NCI-H1092 (cell line): ENCODE data around the gene RAB15.

ENCODE experiments used
- DNase-seq: peaks from one replicate; lab custom pipeline; 2025; lab: John Stamatoyannopoulos, UW

Gene RAB15

DNA sequence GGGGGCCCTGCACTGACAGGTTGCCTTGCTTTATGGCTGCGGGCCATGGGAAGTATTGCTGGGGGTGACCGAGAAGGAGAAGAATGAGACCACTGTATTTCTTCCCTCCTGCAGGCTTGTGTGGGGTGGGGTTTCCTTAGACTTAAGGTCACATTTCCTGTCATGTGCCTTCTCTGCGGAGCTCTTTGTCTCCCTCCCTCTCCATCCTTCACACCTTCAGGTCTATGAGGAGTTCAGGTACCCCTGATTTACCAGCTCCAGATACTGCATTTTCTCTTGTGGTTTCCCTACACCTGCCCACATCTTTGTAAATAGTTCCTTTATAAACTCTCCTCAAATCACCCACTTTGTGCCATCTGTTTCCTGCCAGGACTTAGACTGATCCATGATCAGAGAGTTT is 18.2 kb upstream of the RAB15 start:
- no peak for DNase-seq

DNA sequence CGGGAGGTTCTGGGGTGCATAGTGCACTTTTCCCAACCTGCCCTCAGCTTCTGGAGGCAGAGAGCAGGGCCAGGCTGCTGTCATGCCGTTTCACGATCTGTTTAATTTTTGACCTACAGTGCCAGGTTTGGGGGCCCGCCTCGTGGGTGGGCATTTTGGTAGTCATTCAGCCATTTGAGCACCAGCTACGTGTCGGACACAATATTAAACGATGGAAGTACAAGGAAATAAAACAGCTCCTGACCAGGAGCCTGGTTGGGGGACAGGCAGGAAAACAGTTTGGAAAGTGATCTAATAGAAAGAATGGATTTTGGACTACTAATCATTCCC is 15.3 kb upstream of the RAB15 start:
- DNase-seq, result no peak

DNA sequence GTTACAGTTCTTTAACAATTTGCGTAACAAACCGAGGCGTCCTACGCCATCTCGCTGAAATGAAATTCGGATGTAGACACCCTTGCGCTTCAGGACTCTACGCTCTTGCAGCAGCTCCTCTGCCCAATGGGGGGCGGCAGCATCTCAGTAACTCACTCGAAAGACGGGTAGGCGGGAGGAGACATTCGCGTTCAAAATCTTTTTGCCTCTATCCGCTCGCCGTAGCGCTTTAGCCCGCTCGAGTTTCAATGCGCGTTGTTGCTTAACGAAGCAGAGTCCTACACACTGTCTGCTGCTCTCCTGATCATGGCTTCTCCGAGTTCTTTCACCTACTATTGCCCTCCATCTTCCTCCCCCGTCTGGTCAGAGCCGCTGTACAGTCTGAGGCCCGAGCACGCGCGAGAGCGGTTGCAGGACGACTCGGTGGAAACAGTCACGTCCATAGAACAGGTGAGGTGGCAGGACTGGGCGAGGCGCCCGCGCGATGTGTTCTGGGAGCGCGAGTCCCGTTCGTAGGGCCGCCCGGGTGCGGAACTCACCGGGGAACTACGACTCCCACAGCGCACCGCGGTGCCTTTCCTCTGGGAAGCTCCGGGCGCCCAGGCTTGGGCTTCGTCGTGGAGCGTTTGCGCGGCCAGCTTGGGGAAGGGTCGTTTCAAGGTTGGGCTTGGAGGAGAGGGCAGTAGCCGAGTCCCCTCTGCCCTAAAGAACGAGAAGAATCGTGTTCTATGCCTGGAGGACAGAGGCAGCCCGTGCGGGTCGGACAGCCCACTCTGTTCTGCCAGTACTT is 14.7 kb upstream of the RAB15 start, which contains the start of gene FNTB:
Gene FNTB (plus strand): TSS at position 248 of the 790 bp plus-strand sequence. CDS start 59 bp downstream, at position 307.
- DNase-seq, result peak; percentile 96

DNA sequence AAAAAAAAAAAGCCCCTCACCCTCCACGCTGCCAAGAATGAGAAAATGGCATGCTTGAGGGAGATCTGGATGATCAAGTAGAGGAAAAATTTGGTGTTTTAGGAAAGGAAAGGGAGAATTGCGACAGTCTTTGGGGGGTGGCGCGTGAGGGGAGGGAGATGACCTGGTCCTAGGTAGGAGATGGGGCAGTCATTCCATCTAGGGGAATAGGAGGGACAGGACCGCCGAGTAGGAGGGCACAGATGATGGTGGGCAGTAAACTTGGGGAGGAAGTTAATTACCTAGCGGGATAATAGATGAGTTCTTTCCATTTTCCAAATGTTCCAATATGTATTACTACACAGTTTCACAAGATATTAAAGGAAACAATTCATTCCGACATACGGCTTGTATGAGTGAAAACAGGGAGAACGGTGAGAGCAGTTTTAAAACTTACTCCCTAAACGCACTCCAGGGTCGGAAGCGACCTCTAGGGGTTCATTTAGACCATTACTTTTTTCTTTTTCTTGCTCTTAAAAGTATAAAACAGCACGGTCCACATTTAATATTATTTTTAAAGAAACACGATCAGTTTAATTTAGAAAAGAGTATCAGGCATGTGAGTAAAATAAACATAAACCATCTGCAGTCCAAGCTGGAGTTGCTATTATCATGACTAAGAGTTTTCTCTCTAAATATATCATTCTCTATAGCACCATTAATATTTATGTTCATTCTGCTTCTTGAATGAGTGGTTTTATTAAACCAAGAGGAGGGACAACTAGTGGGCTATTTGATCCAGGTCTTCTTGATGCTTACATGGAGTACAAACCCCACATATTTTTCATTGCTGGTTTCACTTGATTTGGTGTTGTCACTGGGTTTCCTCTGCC is 11.5 kb upstream of the RAB15 start:
- no peak for DNase-seq

DNA sequence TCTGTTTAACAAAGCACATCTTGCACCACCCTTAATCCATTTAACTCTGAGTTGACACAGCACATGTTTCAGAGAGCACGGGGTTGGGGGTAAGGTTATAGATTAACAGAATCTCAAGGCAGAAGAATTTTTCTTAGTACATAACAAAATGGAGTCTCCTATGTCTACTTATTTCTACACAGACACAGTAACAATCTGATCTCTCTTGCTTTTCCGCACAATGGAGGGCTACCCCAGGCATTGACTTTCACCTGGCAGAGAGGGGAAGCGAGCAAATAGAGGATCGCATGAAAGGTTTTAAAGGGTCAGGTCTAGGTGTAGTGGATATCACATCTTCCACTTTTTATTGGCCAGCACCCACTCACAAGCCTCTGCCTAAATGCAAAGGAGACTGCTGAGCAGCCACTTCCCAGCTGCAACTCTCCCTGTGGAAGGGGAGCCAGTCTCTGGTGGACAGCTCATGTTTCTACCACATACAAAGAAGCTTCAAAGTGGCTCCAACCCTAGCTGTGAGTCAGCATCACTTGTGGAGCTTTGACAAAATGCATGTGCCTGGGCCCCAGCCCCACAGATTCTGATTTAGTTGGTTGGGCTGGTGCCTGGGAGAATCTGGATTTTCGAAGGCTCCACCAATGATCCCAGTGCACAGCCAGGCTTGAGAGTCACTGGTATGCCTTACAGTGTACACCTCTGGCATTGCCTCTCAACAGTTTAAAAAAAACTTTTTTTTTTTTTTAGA is 7.4 kb upstream of the RAB15 start:
- DNase-seq, result no peak

DNA sequence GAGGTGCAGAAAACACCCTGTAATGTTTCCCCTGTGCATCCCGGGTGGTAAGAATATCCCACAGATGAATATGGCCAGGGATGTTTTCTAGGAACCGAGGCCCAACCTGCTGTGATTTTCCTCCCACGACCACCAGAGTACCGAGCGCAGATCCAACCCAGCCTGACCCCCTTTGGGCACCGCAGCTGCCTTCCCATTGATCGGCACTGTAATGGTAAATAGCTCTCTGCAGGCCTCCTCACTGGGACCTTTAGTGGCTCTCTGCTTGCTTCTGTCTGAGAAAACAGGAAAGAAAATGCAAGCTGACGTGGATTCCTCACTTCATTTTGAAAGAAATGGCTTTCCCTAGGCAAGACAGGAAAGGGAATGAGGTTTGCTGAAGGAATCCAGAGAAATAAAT is 2.4 kb upstream of the RAB15 start:
- no peak for DNase-seq

DNA sequence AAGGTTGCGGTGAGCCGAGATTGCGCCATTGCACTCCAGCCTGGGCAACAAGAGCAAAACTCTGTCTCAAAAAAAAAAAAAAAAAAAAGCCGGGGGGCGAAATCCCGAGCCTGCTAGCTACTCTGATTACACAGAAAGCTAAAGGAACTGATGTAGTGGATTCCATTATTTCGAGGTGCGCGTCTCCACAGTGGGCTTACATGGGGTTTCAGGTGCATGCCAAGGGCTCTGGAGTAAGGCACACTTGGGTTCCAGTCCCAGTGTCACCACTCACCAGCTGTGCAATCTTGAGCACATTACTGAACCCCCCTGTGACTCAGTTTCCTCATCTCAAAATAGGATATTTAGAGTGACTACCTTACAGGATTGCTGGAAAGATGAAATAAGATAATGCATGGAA is 1.7 kb upstream of the RAB15 start:
- DNase-seq, result no peak

DNA sequence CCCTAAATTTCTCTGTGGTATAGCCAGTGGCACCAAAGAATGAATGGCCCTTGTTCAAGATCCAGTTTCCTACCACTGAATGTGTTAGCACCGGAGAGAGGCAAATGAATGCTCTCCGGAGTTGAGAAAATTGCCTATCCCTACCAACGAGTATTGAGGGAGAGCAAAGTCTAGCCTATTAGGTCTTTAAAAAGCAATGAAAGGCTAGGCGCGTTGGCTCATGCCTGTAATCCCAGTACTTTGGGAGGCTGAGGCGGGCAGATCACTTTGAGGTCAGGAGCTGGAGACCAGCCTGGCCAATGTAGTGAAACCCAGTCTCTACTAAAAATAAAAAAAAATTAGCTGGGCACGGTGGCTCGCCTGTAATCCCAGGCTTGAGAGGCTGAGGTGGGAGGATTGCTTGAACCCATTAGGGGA is 898 bp upstream of the RAB15 start:
- DNase-seq, result no peak

DNA sequence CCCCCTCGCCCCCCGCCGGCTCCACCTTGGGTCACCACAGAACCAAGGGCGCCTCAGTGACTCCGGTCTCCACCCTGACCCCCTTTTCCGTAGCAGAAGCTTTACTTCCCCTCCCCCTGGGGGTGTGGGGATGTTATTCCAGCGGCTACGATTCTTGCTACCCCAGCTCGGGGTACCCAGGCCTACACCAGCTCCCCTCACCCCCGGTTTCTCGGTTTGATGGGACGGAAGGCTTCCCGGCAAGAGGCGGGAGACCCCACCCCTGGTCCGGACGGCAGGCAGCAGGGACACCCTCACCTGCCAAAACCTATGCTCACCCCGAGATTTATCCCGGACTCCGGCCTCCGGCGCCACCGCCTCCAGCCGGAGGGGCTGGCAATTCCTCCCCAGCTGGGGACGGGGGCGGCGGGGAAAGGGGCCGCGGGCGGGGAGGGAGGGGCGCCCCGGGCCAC is 619 bp downstream of the RAB15 start:
- DNase-seq, result no peak

DNA sequence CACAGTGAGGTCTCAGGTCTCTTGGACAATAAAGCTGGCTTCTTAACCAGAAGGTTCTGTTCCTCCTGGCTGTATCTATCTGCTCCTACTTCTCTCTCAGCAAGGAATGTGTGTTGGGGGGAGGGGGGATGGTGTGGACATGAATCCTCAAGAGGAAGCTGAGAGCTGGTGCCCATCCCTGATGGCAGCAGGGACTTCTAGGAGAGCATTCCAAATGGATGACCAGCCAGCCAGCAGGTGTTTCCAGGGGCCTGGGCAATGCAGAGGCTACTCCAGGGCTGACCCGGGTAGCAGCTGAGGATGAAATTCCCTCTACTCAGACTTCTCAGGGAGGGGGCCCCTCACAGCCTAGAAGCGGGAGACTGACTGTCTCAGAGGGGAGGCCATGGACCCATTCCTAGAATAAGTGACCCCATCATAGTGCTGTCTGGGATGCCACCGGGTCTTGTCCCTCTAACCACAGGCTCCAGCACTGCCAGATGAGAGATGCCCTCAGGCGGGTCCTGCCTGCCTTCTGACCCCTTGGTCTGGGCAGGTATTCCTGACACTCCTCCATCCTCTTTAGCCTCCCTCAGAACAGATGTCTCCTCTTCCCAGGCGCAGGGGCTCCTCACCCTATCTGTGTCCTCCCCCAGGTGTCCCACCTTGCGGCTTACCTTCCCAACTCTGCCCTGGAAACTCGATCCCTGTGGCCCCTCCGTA is 1.2 kb downstream of the RAB15 start:
- no peak for DNase-seq

DNA sequence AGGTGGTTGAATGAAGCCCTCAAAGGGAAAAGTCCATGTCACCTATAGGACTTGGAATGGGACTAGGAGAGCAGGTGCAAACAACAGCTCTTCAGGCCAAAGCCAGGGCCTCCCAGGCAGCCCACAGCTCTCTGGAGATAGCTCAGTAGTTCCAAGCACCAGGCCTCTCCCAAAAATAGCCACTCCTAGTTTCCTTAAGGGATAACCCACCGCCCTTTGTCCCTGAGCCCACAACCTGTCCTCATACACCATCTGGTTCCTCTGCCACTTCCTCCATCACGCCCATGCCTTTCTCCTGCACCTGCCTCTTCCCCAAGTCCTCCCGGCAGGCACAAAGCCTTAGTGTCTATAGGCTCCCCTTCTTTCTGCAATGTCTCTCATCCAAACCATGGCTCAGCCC is 2.1 kb downstream of the RAB15 start:
- DNase-seq, result no peak

DNA sequence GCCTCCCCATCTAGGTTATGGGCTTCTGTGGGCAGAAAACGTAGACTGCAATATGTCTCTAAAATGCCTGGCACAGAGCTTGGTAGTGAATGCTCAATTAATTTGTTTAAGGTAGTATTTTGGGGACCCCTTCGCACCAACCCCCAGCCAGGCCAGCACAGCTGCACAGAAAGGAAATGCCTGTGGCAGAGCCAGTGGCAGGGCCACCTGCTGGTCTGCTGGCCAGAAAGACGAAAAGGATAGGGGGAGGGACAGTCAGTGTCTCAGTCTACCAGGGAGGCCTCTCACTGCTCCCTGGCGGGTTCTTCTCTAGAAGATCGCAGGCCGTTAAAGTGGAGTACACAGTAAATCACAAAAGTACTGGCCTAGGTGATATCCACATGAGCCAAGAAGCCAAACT is 3.5 kb downstream of the RAB15 start:
- DNase-seq, result no peak

DNA sequence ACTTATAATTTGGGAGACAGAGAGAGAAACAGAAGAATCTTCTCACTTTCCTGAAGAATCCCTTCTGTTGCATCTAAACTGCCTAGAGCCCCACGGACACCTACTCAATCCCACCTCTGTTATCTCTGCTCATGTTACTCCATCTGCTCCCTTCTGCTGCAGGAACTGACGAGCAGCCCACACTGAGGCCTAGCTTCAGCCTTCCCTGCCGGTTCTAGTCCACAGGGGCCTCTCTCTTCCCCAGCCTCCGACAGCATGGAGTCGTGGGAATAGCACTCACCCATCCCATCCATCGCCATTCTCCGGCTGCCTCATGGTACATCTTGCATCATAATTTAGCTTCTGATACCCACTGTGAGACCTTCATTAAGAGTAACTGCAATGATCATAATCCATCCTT is 4.0 kb downstream of the RAB15 start:
- DNase-seq, result no peak

DNA sequence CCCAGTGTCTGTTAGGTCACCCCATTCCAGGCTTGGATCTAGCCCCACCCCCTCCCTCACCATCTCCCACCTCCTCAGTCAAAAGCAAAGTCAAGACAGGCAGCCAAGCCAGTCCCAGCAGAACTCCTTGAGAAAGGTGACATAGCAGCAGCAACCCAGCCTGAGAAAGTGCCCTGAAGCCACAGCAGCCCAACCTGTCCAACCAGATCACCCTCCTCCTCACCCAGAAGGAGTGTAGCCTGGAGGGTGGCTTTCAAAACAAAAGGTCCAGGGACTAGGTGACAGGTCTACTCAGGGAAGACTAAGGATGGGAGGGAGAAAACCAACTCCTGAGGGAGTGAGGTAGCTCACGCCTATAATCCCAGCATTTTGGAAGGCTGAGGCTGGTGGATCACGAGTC is 5.2 kb downstream of the RAB15 start:
- DNase-seq, result no peak

DNA sequence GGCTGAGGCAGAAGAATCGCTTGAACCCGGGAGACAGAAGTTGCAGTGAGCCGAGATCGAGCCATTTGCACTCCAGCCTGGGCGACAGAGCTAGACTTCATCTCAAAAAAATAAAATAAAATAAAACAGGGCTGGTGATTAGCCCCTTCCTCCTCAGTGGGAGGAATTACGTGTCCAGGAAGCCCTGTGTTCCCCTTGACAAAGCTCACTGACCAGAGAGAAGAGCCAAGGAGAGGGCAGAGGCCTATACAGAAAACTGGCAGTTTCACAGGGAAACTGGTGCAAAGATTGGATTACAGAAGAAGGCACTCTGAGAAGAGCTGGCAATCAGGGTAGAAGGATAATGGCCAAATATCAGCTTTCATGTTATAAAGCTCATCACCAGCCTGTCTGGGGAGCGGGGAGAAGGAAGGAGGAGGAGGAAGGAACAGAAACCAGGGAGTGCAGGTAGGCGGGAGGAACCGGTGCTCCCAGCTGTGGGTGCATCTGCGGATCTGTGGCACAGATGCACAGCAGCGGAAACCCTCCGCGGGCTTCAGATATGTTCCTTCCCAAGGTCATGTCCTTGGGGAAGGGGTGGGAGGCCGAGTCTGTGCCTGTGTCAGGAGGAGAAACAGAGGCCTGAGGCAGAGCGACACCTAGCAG is 6.7 kb downstream of the RAB15 start:
- no peak for DNase-seq

DNA sequence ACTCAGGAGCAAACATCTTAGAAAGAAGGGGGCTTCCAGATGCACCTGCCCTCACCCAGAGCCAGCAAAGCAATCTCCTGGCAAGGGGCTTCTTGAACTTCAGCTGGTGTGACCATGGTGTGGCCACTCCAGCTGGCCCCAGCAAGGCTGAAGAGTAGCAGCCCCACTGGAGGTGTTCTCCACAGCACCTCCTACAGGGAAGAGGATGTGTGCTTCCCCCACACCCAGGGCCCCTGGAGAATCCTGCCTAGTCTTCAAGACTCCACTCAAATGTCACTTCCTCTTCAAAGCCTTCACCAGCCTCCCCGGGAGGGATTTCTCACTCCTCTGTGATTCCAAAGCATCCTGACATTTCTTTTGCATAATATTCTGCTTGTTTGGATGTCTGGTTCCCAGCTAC is 8.5 kb downstream of the RAB15 start:
- no peak for DNase-seq

DNA sequence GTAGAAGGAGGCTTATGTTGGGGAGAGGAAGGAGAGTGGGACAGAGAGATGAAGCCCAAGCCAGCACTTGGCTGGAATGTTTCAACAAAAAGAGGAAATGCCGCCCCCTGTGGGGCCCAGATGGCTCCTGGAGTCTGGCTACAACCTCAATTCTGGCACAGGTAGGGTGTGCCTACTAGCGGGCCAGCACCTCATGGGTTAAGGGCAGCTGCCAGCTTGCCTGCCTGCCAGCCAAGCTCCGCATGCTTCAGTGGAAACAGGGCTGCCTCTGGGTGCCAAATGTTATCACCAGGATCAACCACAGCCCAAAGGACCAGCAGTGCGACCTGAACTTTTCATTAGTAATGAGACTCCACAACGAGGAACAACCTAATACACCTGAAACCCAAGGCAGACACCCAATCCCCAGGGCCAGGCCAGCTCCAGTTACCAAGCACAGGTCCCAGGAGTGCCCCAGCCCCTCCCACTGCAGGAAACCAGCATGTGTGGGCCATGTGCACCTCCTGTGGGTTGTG is 11.3 kb downstream of the RAB15 start:
- DNase-seq, result no peak

DNA sequence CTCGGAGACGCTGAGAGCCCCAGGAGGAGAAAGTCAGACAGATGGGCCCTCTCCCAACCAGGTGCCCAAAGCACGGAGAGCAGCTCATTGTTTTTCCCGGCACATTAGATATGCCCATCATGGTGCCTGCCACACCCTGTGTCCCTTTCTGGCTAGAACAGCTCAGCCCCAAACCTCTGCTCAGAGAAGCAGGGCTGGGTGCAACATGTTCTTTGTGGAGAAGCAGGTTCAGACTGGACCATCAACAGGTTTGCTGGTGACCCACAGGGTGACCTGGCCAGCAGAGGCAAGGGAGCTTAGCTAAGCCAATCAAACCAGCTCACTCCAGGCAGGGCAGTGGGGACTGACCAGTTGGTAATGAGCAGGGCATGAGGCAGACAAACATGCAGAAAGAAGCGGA is 13.4 kb downstream of the RAB15 start:
- DNase-seq, result no peak

DNA sequence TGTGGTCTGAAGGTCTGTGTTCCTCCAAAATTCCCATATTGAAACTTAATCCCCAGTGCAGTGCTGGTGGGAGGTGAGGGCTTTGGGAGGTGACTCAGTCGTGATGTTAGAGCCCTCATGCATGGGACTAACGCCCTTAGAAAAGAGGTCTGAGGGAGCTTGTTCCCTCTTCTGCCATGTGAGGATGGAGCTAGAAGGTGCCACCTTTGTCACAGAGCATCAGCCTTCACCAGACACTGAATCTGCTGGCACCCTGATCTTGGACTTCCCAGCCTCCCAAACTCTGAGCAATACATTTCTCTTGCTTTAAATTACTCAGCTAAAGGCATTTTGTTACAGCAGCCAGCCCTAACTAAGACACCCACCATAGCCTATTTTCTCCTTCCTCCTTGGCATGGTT is 13.9 kb downstream of the RAB15 start:
- no peak for DNase-seq

DNA sequence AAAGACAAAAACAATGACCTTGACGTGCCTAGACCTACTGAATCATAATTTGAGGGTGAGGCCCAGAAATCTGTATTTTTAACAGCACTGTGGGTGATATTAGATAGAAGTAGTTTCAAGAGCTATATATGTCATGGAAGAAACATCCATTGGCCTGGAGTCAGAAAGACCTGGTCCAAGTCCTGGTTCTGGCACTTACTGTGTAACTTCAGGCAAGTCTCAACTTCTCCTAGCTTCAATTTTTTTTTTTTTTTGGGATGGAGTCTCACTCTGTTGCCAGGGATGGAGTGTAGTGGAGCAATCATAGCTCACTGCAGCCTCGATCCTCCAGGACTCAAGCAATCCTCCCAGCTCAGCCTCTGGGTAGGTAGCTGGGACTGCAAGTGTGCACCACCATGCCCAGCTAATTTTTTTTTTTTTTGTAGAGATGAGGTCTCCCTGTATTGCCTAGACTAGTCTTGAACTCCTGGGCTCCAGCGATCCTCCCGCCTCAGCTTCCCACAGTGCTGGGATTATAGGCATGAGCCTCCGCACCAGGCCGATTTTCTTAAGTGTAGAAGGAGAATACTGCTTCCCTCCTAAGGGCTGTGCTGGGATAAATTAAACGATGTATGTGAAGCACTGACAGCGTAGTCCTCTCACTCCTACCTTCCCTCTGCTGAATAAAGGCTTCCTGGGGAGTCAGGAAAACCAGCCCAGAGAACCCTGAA is 15.3 kb downstream of the RAB15 start:
- no peak for DNase-seq

DNA sequence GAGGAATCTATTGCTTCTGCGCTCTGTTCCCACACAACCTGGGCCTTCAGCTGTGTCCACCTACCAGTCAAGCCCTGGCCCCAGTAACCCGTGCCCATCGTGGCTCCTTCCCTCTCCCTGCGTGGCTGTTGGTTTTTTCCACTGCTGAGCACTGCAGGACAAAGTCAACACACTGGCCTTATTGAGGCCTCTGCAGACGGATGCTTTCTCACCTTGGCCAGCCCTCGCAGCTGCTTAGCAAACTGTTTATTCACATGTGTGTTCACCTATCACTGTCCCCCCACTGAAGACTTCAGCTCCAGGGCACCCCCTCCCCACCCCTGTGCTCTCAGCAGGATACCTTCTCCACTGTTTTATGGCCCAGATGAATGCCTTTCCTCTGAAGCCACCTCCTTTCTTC is 16.8 kb downstream of the RAB15 start:
- DNase-seq, result no peak
